Bronchial epithelial cell (primary cell): ENCODE data around the gene FEN1. TPM values are rescaled to one million over a fixed set of nuclear protein-coding genes. Genes with fewer than 3 reads are reported as not detected.

Experiments used
- DNase-seq: peaks from one replicate; pipeline ENCODE4 v3.0.0-alpha.2; 2010; ENCODE audit warnings: low read depth
- FAIRE-seq: peaks from 2 replicates; lab custom pipeline; 2011; peaks lifted over from hg19 to GRCh38; lab: Jason Lieb, UNC
- H3K27me3 ChIP-seq: 2 replicates; pipeline ENCODE4 v1.5.1; 2011; ENCODE audit warnings: low read length; ENCODE audit not compliant: control insufficient read depth, insufficient read depth
- H3K36me3 ChIP-seq: 2 replicates; pipeline ENCODE4 v1.5.1; 2011; ENCODE audit warnings: low read length; ENCODE audit not compliant: control insufficient read depth, insufficient read depth
- H3K4me3 ChIP-seq: 2 replicates; pipeline ENCODE4 v1.5.1; 2011; ENCODE audit warnings: mild to moderate bottlenecking, low read depth, low read length, control low read depth
- CTCF ChIP-seq: IDR thresholded peaks from 2 replicates; pipeline ENCODE4 v1.5.1; 2011; ENCODE audit warnings: mild to moderate bottlenecking, moderate library complexity, low read length, control low read depth, inconsistent platforms; ENCODE audit not compliant: insufficient read depth, severe bottlenecking
- total RNA-seq: library from RNA; depleted of rRNA; stranded (reverse); fragments of >200 nt; gene quantifications from 2 replicates; pipeline ENCODE4 v1.2.1, GENCODE V29; 2014

FEN1 gene
- total RNA-seq, 1 donor from 2014 or later: 9.7 TPM

- FAIRE-seq (no peak), DNase-seq (peak; percentile 40)
- no peak for TF ChIP-seq CTCF
- Histone ChIP-seq H3K27me3 (no peaks in the 10 kb centered on the region), H3K36me3 (peaks cover 5% of the 10 kb centered on the region), H3K4me3 (peak overlapping the region; percentile 63)
Observed at GRCh38 chr11:61814247-61814957, 21.7 kb downstream of the FEN1 start.

GRCh38 chr11:61814958-61815789 lies 22.5 kb downstream of the FEN1 start:
- Histone ChIP-seq H3K27me3 (no peaks in the 10 kb centered on the region), H3K36me3 (peaks cover 3% of the 10 kb centered on the region), H3K4me3 (peak overlapping the region; percentile 63)
- no peak for FAIRE-seq
- no peak for TF ChIP-seq CTCF
- DNase-seq: peak; percentile 75

GRCh38 chr11:61815790-61816735 lies 23.4 kb downstream of the FEN1 start:
- no peak for TF ChIP-seq CTCF
- Histone ChIP-seq H3K4me3 (peak overlapping the region; percentile 63), H3K36me3 (peaks cover 1% of the 10 kb centered on the region), H3K27me3 (no peaks in the 10 kb centered on the region)
- no peak for FAIRE-seq
- peak; percentile 84 for DNase-seq

- TF ChIP-seq CTCF: peak; percentile 79
- Histone ChIP-seq H3K36me3 (peaks cover 1% of the 10 kb centered on the region), H3K4me3 (peak within 1 kb of the TSS; percentile 63), H3K27me3 (no peaks in the 10 kb centered on the region)
- no peak for FAIRE-seq
- peak; percentile 75 for DNase-seq
Observed at GRCh38 chr11:61816736-61817455, 24.2 kb downstream of the FEN1 start, which contains the start of gene FADS1. FADS1 (minus strand) TSS chr11:61817003; CDS start chr11:61816929, 74 bp downstream.
